HG03571 (cell line): Measurements from ENCODE around the gene KLHL17.

Source experiments
- ATAC-seq: cut with Tn5 transposase; IDR thresholded peaks from one replicate; pipeline ENCODE4 v1.9.1; 2021; ENCODE audit not compliant: unreplicated experiment

Gene KLHL17

GRCh38 chr1:960363-961131 lies at the start of gene KLHL17:
Gene KLHL17, plus strand, starts transcription at chr1:960584. Its CDS starts 110 bp downstream, at chr1:960694.
- peak; percentile 46 for ATAC-seq

- ATAC-seq, result no peak
Observed at GRCh38 chr1:910881-911721, 49.3 kb upstream of the KLHL17 start.

GRCh38 chr1:911875-912739 lies 48.3 kb upstream of the KLHL17 start:
- no peak for ATAC-seq

GRCh38 chr1:912740-913301 lies 47.6 kb upstream of the KLHL17 start:
- ATAC-seq, result no peak

- no peak for ATAC-seq
Observed at GRCh38 chr1:913491-914130, 46.8 kb upstream of the KLHL17 start.

GRCh38 chr1:914131-914890 lies 46.1 kb upstream of the KLHL17 start:
- no peak for ATAC-seq

- no peak for ATAC-seq
Observed at GRCh38 chr1:914891-915280, 45.5 kb upstream of the KLHL17 start.

- no peak for ATAC-seq
Observed at GRCh38 chr1:915295-916172, 44.9 kb upstream of the KLHL17 start.

- no peak for ATAC-seq
Observed at GRCh38 chr1:916173-917075, 44.0 kb upstream of the KLHL17 start.

- no peak for ATAC-seq
Observed at GRCh38 chr1:917076-917459, 43.3 kb upstream of the KLHL17 start.

- no peak for ATAC-seq
Observed at GRCh38 chr1:917466-918091, 42.8 kb upstream of the KLHL17 start.

GRCh38 chr1:918353-918752 lies 42.0 kb upstream of the KLHL17 start:
- no peak for ATAC-seq

GRCh38 chr1:918843-919242 lies 41.5 kb upstream of the KLHL17 start:
- ATAC-seq, result no peak

GRCh38 chr1:919271-919872 lies 41.0 kb upstream of the KLHL17 start:
- ATAC-seq, result no peak

GRCh38 chr1:920010-920409 lies 40.4 kb upstream of the KLHL17 start:
- no peak for ATAC-seq

GRCh38 chr1:920521-920920 lies 39.9 kb upstream of the KLHL17 start:
- no peak for ATAC-seq
